Astrocyte (in vitro differentiated cells and primary cell): Measurements from ENCODE around the gene CYTH4. TPM values are rescaled to one million over a fixed set of nuclear protein-coding genes. Genes with fewer than 3 reads are reported as not detected.

Experiments used
- DNase-seq: peaks from one replicate; pipeline ENCODE4 v3.0.0-alpha.2; 2010; ENCODE audit warnings: low read depth
- FAIRE-seq: peaks from 2 replicates; lab custom pipeline; 2011; peaks lifted over from hg19 to GRCh38; lab: Jason Lieb, UNC
- H2AFZ ChIP-seq: 2 replicates; pipeline ENCODE4 v1.6.0; 2012; ENCODE audit warnings: low read depth, low read length, inconsistent platforms
- H3K27ac ChIP-seq: 2 replicates; pipeline ENCODE4 v1.5.1; 2011; ENCODE audit warnings: low read depth, low read length, inconsistent platforms
- H3K27me3 ChIP-seq: 2 replicates; pipeline ENCODE4 v1.6.0; 2011; ENCODE audit warnings: low read length, inconsistent platforms; ENCODE audit not compliant: insufficient read depth
- H3K36me3 ChIP-seq: 2 replicates; pipeline ENCODE4 v1.5.1; 2011; ENCODE audit warnings: low read length, inconsistent platforms; ENCODE audit not compliant: insufficient read depth
- H3K4me1 ChIP-seq: 2 replicates; pipeline ENCODE4 v1.5.1; 2011; ENCODE audit warnings: low read length, inconsistent platforms; ENCODE audit not compliant: insufficient read depth
- H3K4me2 ChIP-seq: 2 replicates; pipeline ENCODE4 v1.6.0; 2012; ENCODE audit warnings: low read length, inconsistent platforms
- H3K4me3 ChIP-seq: 2 replicates; pipeline ENCODE4 v1.5.1; 2011; ENCODE audit warnings: low read depth, mild to moderate bottlenecking, low read length, inconsistent platforms; ENCODE audit not compliant: insufficient read depth
- H3K79me2 ChIP-seq: 2 replicates; pipeline ENCODE4 v1.6.0; 2012; ENCODE audit warnings: mild to moderate bottlenecking, low read length, inconsistent platforms; ENCODE audit not compliant: insufficient read depth
- H3K9ac ChIP-seq: 2 replicates; pipeline ENCODE4 v1.6.0; 2012; ENCODE audit warnings: mild to moderate bottlenecking, low read length, inconsistent platforms
- H3K9me3 ChIP-seq: 2 replicates; pipeline ENCODE4 v1.5.1; 2012; ENCODE audit warnings: low read depth, mild to moderate bottlenecking, low read length, inconsistent platforms; ENCODE audit not compliant: insufficient read depth
- H4K20me1 ChIP-seq: 2 replicates; pipeline ENCODE4 v1.6.0; 2012; ENCODE audit warnings: low read length, inconsistent platforms; ENCODE audit not compliant: insufficient read depth
- H3K27ac Mint-ChIP-seq: one replicate; pipeline ENCODE4 v1.8.0; 2021; ENCODE audit warnings: mild to moderate bottlenecking, mixed read lengths; ENCODE audit not compliant: unreplicated experiment
- H3K27me3 Mint-ChIP-seq: one replicate; pipeline ENCODE4 v1.8.0; 2021; ENCODE audit warnings: low read depth, mixed read lengths; ENCODE audit not compliant: unreplicated experiment
- H3K36me3 Mint-ChIP-seq: one replicate; pipeline ENCODE4 v1.8.0; 2021; ENCODE audit warnings: low read depth, mixed read lengths; ENCODE audit not compliant: unreplicated experiment
- H3K4me1 Mint-ChIP-seq: one replicate; pipeline ENCODE4 v1.8.0; 2021; ENCODE audit warnings: low read depth, mixed read lengths; ENCODE audit not compliant: unreplicated experiment
- H3K4me3 Mint-ChIP-seq: one replicate; pipeline ENCODE4 v1.8.0; 2021; ENCODE audit warnings: mild to moderate bottlenecking, moderate library complexity, mixed read lengths; ENCODE audit not compliant: unreplicated experiment
- H3K9me3 Mint-ChIP-seq: one replicate; pipeline ENCODE4 v1.8.0; 2021; ENCODE audit warnings: mild to moderate bottlenecking, mixed read lengths; ENCODE audit not compliant: unreplicated experiment
- CTCF ChIP-seq: IDR thresholded peaks from 2 replicates; pipeline ENCODE4 v1.5.1; 2011; ENCODE audit warnings: low read depth, mild to moderate bottlenecking, inconsistent platforms, low read length, moderate library complexity; ENCODE audit not compliant: insufficient read depth
- EZH2 ChIP-seq: IDR thresholded peaks from 2 replicates; pipeline ENCODE4 v1.6.1; 2012; ENCODE audit warnings: mild to moderate bottlenecking, low read length, inconsistent platforms; ENCODE audit not compliant: insufficient read depth
- total RNA-seq: library from RNA; stranded (reverse); gene quantifications from 2 replicates; pipeline ENCODE4 v1.2.1, GENCODE V29; 2021

The CYTH4 gene
- total RNA-seq, 1 donor from 2014 or later: not detected

GRCh38 chr22:37303821-37304274 is 21.5 kb downstream of the CYTH4 start:
- H3K4me3 Mint-ChIP-seq: peak overlapping the region; percentile 47
- no peaks in the 10 kb centered on the region for H3K36me3 Mint-ChIP-seq
- Histone ChIP-seq H3K9me3 (no peaks in the 10 kb centered on the region), H3K27me3 (no peaks in the 10 kb centered on the region), H3K27ac (peak overlapping the region; percentile 82), H3K9ac (peak overlapping the region; percentile 70), H4K20me1 (no peaks in the 10 kb centered on the region), H3K36me3 (no peaks in the 10 kb centered on the region), H3K79me2 (no peaks in the 10 kb centered on the region), H2AFZ (no peak overlapping the region), H3K4me2 (peak overlapping the region; percentile 71), H3K4me3 (no peak overlapping the region), H3K4me1 (peaks cover 62% of the 10 kb centered on the region)
- H3K9me3 Mint-ChIP-seq: no peaks in the 10 kb centered on the region
- H3K27me3 Mint-ChIP-seq: peaks cover 16% of the 10 kb centered on the region
- TF ChIP-seq EZH2 (no peak), CTCF (no peak)
- peak; percentile 54 for FAIRE-seq
- peak overlapping the region; percentile 92 for H3K27ac Mint-ChIP-seq
- peaks cover 34% of the 10 kb centered on the region for H3K4me1 Mint-ChIP-seq
- peak; percentile 91 for DNase-seq

GRCh38 chr22:37304595-37305343 is 22.5 kb downstream of the CYTH4 start:
- Histone ChIP-seq H3K9me3 (no peaks in the 10 kb centered on the region), H3K4me1 (peaks cover 71% of the 10 kb centered on the region), H3K36me3 (no peaks in the 10 kb centered on the region), H3K4me2 (peak overlapping the region; percentile 71), H3K79me2 (no peaks in the 10 kb centered on the region), H3K27ac (peak overlapping the region; percentile 82), H3K9ac (peak overlapping the region; percentile 70), H3K27me3 (no peaks in the 10 kb centered on the region), H4K20me1 (no peaks in the 10 kb centered on the region), H2AFZ (peak overlapping the region; percentile 52), H3K4me3 (peak overlapping the region; percentile 8)
- FAIRE-seq (no peak), DNase-seq (peak; percentile 63)
- Mint-ChIP-seq H3K9me3 (no peaks in the 10 kb centered on the region), H3K36me3 (no peaks in the 10 kb centered on the region), H3K4me3 (no peak overlapping the region), H3K27ac (no peak overlapping the region), H3K4me1 (peaks cover 40% of the 10 kb centered on the region), H3K27me3 (peaks cover 19% of the 10 kb centered on the region)
- TF ChIP-seq EZH2: no peak
- no peak for TF ChIP-seq CTCF

GRCh38 chr22:37305887-37306286 is 23.6 kb downstream of the CYTH4 start:
- no peak for TF ChIP-seq EZH2
- TF ChIP-seq CTCF: no peak

More at GRCh38 chr22:37305887-37306286, 23.6 kb downstream of the CYTH4 start:
- H4K20me1 ChIP-seq: no peaks in the 10 kb centered on the region
- H2AFZ ChIP-seq: no peak overlapping the region
- H3K4me1 Mint-ChIP-seq: peaks cover 43% of the 10 kb centered on the region
- H3K36me3 Mint-ChIP-seq: no peaks in the 10 kb centered on the region
- no peak overlapping the region for H3K9ac ChIP-seq
- H3K79me2 ChIP-seq: no peaks in the 10 kb centered on the region
- peak overlapping the region; percentile 94 for H3K27ac ChIP-seq
- peak overlapping the region; percentile 18 for H3K27ac Mint-ChIP-seq
- H3K4me3 Mint-ChIP-seq: no peak overlapping the region
- peaks cover 76% of the 10 kb centered on the region for H3K4me1 ChIP-seq
- no peaks in the 10 kb centered on the region for H3K9me3 ChIP-seq
- no peaks in the 10 kb centered on the region for H3K9me3 Mint-ChIP-seq
- DNase-seq: no peak
- H3K27me3 ChIP-seq: no peaks in the 10 kb centered on the region
- H3K36me3 ChIP-seq: no peaks in the 10 kb centered on the region
- no peak for FAIRE-seq
- peak overlapping the region; percentile 79 for H3K4me2 ChIP-seq
- H3K27me3 Mint-ChIP-seq: peaks cover 14% of the 10 kb centered on the region
- no peak overlapping the region for H3K4me3 ChIP-seq
